OCI-LY3 (cell line): ENCODE measurements around the gene EMILIN1.
A peak's percentile ranks its signal among the peaks of the same experiment; 100 is the strongest.

Experiments
- H2AFZ ChIP-seq: fragments of 200-600, 300-600 bp; shearing (Covaris generic); 2 replicates; pipeline ENCODE4 v1.6.0; 2014; ENCODE audit warnings: antibody characterized with exemption, low read depth, low read length
- H3K27ac ChIP-seq: fragments of 200-600, 300-600 bp; sonication (generic); 2 replicates; pipeline ENCODE4 v1.5.1; 2014; ENCODE audit warnings: mild to moderate bottlenecking, low read length, moderate library complexity, mixed read lengths
- H3K27me3 ChIP-seq: fragments of 200-600, 300-600 bp; sonication (generic); 2 replicates; pipeline ENCODE4 v1.6.1; 2014; ENCODE audit warnings: low read depth, low read length, mixed read lengths
- H3K36me3 ChIP-seq: fragments of 200-600, 300-600 bp; sonication (generic); replicated peaks from 2 replicates; pipeline ENCODE3; 2014; ENCODE audit warnings: low read depth, low read length, mixed read lengths
- H3K4me1 ChIP-seq: fragments of 300-600, 200-600 bp; sonication (generic); 2 replicates; pipeline ENCODE4 v1.6.1; 2014; ENCODE audit warnings: low read length, mixed read lengths
- H3K4me2 ChIP-seq: fragments of 200-600, 300-600 bp; sonication (generic); 2 replicates; pipeline ENCODE4 v1.6.1; 2014; ENCODE audit warnings: low read length, mixed read lengths
- H3K4me3 ChIP-seq: fragments of 300-600, 200-600 bp; sonication (generic); 2 replicates; pipeline ENCODE4 v1.5.1; 2014; ENCODE audit warnings: antibody characterized with exemption, mild to moderate bottlenecking, low read length, moderate library complexity
- H3K79me2 ChIP-seq: fragments of 300-600, 200-600 bp; shearing (Covaris generic); 2 replicates; pipeline ENCODE4 v1.6.1; 2014; ENCODE audit warnings: mild to moderate bottlenecking, low read length, mixed read lengths
- H3K9ac ChIP-seq: fragments of 300-600, 200-600 bp; shearing (Covaris generic); 2 replicates; pipeline ENCODE4 v1.6.0; 2014; ENCODE audit warnings: mild to moderate bottlenecking, low read length, moderate library complexity
- H3K9me3 ChIP-seq: fragments of 200-600, 300-600 bp; shearing (Covaris generic); 2 replicates; pipeline ENCODE4 v1.6.1; 2014; ENCODE audit warnings: low read length, mixed read lengths; ENCODE audit not compliant: insufficient read depth
- H4K20me1 ChIP-seq: fragments of 200-600, 300-600 bp; sonication (generic); 2 replicates; pipeline ENCODE4 v1.6.1; 2016; ENCODE audit warnings: low read length, mixed read lengths; ENCODE audit not compliant: insufficient read depth
- CTCF ChIP-seq: fragments of 200-600, 300-600 bp; sonication (generic); IDR thresholded peaks from 2 replicates; pipeline ENCODE4 v1.5.1; 2014; ENCODE audit warnings: antibody characterized with exemption, low read length, low read depth
- EZH2phosphoT487 ChIP-seq: fragments of 200-600 bp; shearing (Covaris generic); IDR thresholded peaks from 2 replicates; pipeline ENCODE4 v1.6.1; 2018; ENCODE audit warnings: antibody characterized with exemption, mixed run types, low read depth

EMILIN1 gene

GRCh38 chr2:27050996-27051901, 27.2 kb upstream of the EMILIN1 start, which contains the start of gene AGBL5:
AGBL5 (plus strand) TSS chr2:27051668; CDS start chr2:27052959, 1,291 bp downstream.
- peaks cover 14% of the 10 kb centered on the region for H3K4me1 ChIP-seq
- H3K36me3 ChIP-seq: peaks cover 16% of the 10 kb centered on the region
- H2AFZ ChIP-seq: peak within 1 kb of the TSS; percentile 77
- peak within 1 kb of the TSS; percentile 96 for H3K9ac ChIP-seq
- peak within 1 kb of the TSS; percentile 99 for H3K4me2 ChIP-seq
- no peaks in the 10 kb centered on the region for H3K9me3 ChIP-seq
- no peaks in the 10 kb centered on the region for H4K20me1 ChIP-seq
- no peak for TF ChIP-seq CTCF
- no peak for TF ChIP-seq EZH2phosphoT487
- no peaks in the 10 kb centered on the region for H3K79me2 ChIP-seq
- H3K27me3 ChIP-seq: no peaks in the 10 kb centered on the region
- peak within 1 kb of the TSS; percentile 91 for H3K4me3 ChIP-seq
- peak within 1 kb of the TSS; percentile 95 for H3K27ac ChIP-seq

GRCh38 chr2:27051902-27052645, 26.3 kb upstream of the EMILIN1 start:
- no peaks in the 10 kb centered on the region for H3K79me2 ChIP-seq
- no peaks in the 10 kb centered on the region for H3K27me3 ChIP-seq
- peak overlapping the region; percentile 50; the same call in 1 of the 2 replicates for H2AFZ ChIP-seq
- H4K20me1 ChIP-seq: no peaks in the 10 kb centered on the region
- peak overlapping the region; percentile 95 for H3K4me2 ChIP-seq
- peak overlapping the region; percentile 96 for H3K9ac ChIP-seq
- no peak for TF ChIP-seq EZH2phosphoT487
- no peak for TF ChIP-seq CTCF
- no peak overlapping the region for H3K27ac ChIP-seq
- H3K36me3 ChIP-seq: peaks cover 19% of the 10 kb centered on the region
- no peaks in the 10 kb centered on the region for H3K9me3 ChIP-seq
- H3K4me1 ChIP-seq: peaks cover 14% of the 10 kb centered on the region
- peak overlapping the region; percentile 91 for H3K4me3 ChIP-seq

- no peak overlapping the region for H3K27ac ChIP-seq
- no peaks in the 10 kb centered on the region for H3K9me3 ChIP-seq
- H2AFZ ChIP-seq: no peak overlapping the region
- no peak overlapping the region for H3K9ac ChIP-seq
- peaks cover 14% of the 10 kb centered on the region for H3K4me1 ChIP-seq
- no peaks in the 10 kb centered on the region for H4K20me1 ChIP-seq
- no peak overlapping the region for H3K4me3 ChIP-seq
- no peaks in the 10 kb centered on the region for H3K27me3 ChIP-seq
- H3K36me3 ChIP-seq: peaks cover 19% of the 10 kb centered on the region
- TF ChIP-seq EZH2phosphoT487 (no peak), CTCF (no peak)
- H3K79me2 ChIP-seq: no peaks in the 10 kb centered on the region
- H3K4me2 ChIP-seq: no peak overlapping the region
These were observed 25.1 kb upstream of the EMILIN1 start for GRCh38 chr2:27053321-27053720.

GRCh38 chr2:27053776-27054175, 24.6 kb upstream of the EMILIN1 start:
- TF ChIP-seq EZH2phosphoT487 (no peak), CTCF (no peak)
- H3K9ac ChIP-seq: no peak overlapping the region

More at GRCh38 chr2:27053776-27054175, 24.6 kb upstream of the EMILIN1 start:
- Histone ChIP-seq H4K20me1 (no peaks in the 10 kb centered on the region), H3K4me1 (peaks cover 14% of the 10 kb centered on the region), H2AFZ (no peak overlapping the region), H3K27me3 (no peaks in the 10 kb centered on the region), H3K4me3 (no peak overlapping the region), H3K27ac (no peak overlapping the region), H3K79me2 (no peaks in the 10 kb centered on the region), H3K36me3 (peaks cover 19% of the 10 kb centered on the region), H3K9me3 (no peaks in the 10 kb centered on the region), H3K4me2 (no peak overlapping the region)
